DND-41 (cell line): ENCODE results near the gene RYR2.

ENCODE experiments used
- CTCF ChIP-seq: IDR thresholded peaks from 2 replicates; pipeline ENCODE4 v1.5.1; 2012; ENCODE audit warnings: borderline replicate concordance, low read length, moderate library complexity, mild to moderate bottlenecking; ENCODE audit not compliant: poor library complexity, severe bottlenecking; ENCODE audit errors: extremely low read depth
- EZH2 ChIP-seq: IDR thresholded peaks from 3 replicates; pipeline ENCODE4 v1.6.1; 2012; ENCODE audit warnings: borderline replicate concordance, low read depth, mild to moderate bottlenecking, moderate library complexity, low read length, inconsistent platforms; ENCODE audit not compliant: severe bottlenecking

- TF ChIP-seq EZH2 (no peak), CTCF (no peak)
These were observed 527.0 kb downstream of the RYR2 start for GRCh38 chr1:237568955-237569354.
